ENCODE measurements around the gene MTREX. TPM values are rescaled to one million over a fixed set of nuclear protein-coding genes. Genes with fewer than 3 reads are reported as not detected.

MTREX gene
- total RNA-seq, 2 experiments from 2014 or later, result 62.7 to 125 TPM

- POLR2A ChIA-PET, result interaction anchor here (1.2 kb wide), 1 partner anchor 37 kb away, joined by 6 read pairs; no protein-coding TSS in a partner anchor
- no peak overlapping the region for H3K4me3 ChIP-seq (ENCODE audit: low read depth, low read length, poor library complexity, severe bottlenecking)
These were observed 102.0 kb downstream of the MTREX start for GRCh38 chr5:55409775-55410174.

GRCh38 chr5:55410845-55411244 lies 103.1 kb downstream of the MTREX start:
- Histone ChIP-seq H3K4me1 (ENCODE audit: insufficient read depth, low read length, poor library complexity, severe bottlenecking) (no peaks in the 10 kb centered on the region), H3K9me3 (ENCODE audit: low read length) (no peaks in the 10 kb centered on the region), H4K20me1 (ENCODE audit: insufficient read depth, low read length) (no peaks in the 10 kb centered on the region), H2AFZ (ENCODE audit: low read length) (no peak overlapping the region), H3K27ac (ENCODE audit: low read depth, low read length, poor library complexity, severe bottlenecking) (no peak overlapping the region), H3K9me2 (ENCODE audit: insufficient read depth, low read length) (no peaks in the 10 kb centered on the region), H3K4me2 (ENCODE audit: low read length) (no peak overlapping the region), H3K4me3 (ENCODE audit: low read depth, low read length, poor library complexity, severe bottlenecking) (no peak overlapping the region), H3K79me2 (ENCODE audit: insufficient read depth, low read depth, low read length) (no peaks in the 10 kb centered on the region), H3K36me3 (ENCODE audit: insufficient read depth, low read length) (peaks cover 89% of the 10 kb centered on the region)
- no peak for DNase-seq (ENCODE audit: low spot score)
- TF ChIP-seq EZH2phosphoT487 (IDR thresholded peaks at IDR 0.05; ENCODE audit: borderline replicate concordance, low read depth, low read length), result no peak
- ChIA-PET CTCF (ENCODE audit: unreplicated experiment) (no interaction called here), POLR2A (no interaction called here)
- intact Hi-C loops (cut with micrococcal nuclease; ENCODE audit: unreplicated experiment), result no loop called here
- BruUV-seq (replicated peaks), result no TSS peak

More at GRCh38 chr5:55409775-55410174, 102.0 kb downstream of the MTREX start:
- CTCF ChIA-PET (ENCODE audit: unreplicated experiment), result interaction anchor here (0.5 kb wide), 1 partner anchor 262 kb away, joined by 3 read pairs; no protein-coding TSS in a partner anchor
- H3K4me1 ChIP-seq (ENCODE audit: insufficient read depth, low read length, poor library complexity, severe bottlenecking), result no peaks in the 10 kb centered on the region
- H3K4me2 ChIP-seq (ENCODE audit: low read length), result no peak overlapping the region
- no peak overlapping the region for H3K27ac ChIP-seq (ENCODE audit: low read depth, low read length, poor library complexity, severe bottlenecking)
- H3K36me3 ChIP-seq (ENCODE audit: insufficient read depth, low read length), result peaks cover 91% of the 10 kb centered on the region
- DNase-seq (ENCODE audit: low spot score), result no peak
- no peaks in the 10 kb centered on the region for H3K79me2 ChIP-seq (ENCODE audit: insufficient read depth, low read depth, low read length)
- no peaks in the 10 kb centered on the region for H3K9me3 ChIP-seq (ENCODE audit: low read length)
- TF ChIP-seq EZH2phosphoT487 (IDR thresholded peaks at IDR 0.05; ENCODE audit: borderline replicate concordance, low read depth, low read length), result no peak
- TF ChIP-seq, protein P1, sequence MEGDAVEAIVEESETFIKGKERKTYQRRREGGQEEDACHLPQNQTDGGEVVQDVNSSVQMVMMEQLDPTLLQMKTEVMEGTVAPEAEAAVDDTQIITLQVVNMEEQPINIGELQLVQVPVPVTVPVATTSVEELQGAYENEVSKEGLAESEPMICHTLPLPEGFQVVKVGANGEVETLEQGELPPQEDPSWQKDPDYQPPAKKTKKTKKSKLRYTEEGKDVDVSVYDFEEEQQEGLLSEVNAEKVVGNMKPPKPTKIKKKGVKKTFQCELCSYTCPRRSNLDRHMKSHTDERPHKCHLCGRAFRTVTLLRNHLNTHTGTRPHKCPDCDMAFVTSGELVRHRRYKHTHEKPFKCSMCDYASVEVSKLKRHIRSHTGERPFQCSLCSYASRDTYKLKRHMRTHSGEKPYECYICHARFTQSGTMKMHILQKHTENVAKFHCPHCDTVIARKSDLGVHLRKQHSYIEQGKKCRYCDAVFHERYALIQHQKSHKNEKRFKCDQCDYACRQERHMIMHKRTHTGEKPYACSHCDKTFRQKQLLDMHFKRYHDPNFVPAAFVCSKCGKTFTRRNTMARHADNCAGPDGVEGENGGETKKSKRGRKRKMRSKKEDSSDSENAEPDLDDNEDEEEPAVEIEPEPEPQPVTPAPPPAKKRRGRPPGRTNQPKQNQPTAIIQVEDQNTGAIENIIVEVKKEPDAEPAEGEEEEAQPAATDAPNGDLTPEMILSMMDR (conservative IDR thresholded peaks at IDR 0.05; ENCODE audit: low read length), result no peak
- H4K20me1 ChIP-seq (ENCODE audit: insufficient read depth, low read length), result no peaks in the 10 kb centered on the region
- intact Hi-C loops (cut with micrococcal nuclease; ENCODE audit: unreplicated experiment), result no loop called here
- H3K9me2 ChIP-seq (ENCODE audit: insufficient read depth, low read length), result no peaks in the 10 kb centered on the region
- H2AFZ ChIP-seq (ENCODE audit: low read length), result no peak overlapping the region
- BruUV-seq (replicated peaks), result no TSS peak

DNA sequence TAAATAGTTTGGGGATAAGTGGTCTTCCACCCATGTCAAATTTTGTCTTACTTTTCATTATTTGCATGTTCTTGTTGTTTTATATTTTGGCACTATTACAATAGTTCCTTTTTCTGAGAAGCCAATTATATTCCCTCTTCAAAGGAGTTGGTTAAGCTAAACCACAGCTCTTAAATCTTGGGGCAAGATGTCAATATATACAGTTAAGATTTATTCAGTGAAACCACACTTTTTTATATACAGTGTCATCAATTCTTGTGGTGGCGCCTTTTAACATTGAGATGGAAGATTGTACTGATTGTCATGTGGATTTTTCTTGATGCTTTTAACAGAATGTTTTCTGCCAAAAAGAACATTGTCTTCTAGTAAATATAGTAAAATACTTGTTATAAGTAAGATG lies 104.1 kb downstream of the MTREX start:
- Histone ChIP-seq H3K9me2 (ENCODE audit: insufficient read depth, low read length) (no peaks in the 10 kb centered on the region), H3K4me2 (ENCODE audit: low read length) (no peak overlapping the region), H3K36me3 (ENCODE audit: insufficient read depth, low read length) (peaks cover 87% of the 10 kb centered on the region), H3K4me1 (ENCODE audit: insufficient read depth, low read length, poor library complexity, severe bottlenecking) (no peaks in the 10 kb centered on the region), H2AFZ (ENCODE audit: low read length) (no peak overlapping the region), H3K9me3 (ENCODE audit: low read length) (no peaks in the 10 kb centered on the region), H3K79me2 (ENCODE audit: insufficient read depth, low read depth, low read length) (no peaks in the 10 kb centered on the region), H3K4me3 (ENCODE audit: low read depth, low read length, poor library complexity, severe bottlenecking) (no peak overlapping the region), H4K20me1 (ENCODE audit: insufficient read depth, low read length) (no peaks in the 10 kb centered on the region), H3K27ac (ENCODE audit: low read depth, low read length, poor library complexity, severe bottlenecking) (no peak overlapping the region)
- BruUV-seq (replicated peaks), result no TSS peak
- no peak for DNase-seq (ENCODE audit: low spot score)
- ChIA-PET POLR2A (no interaction called here), CTCF (ENCODE audit: unreplicated experiment) (no interaction called here)
- TF ChIP-seq, protein P1 (conservative IDR thresholded peaks at IDR 0.05; ENCODE audit: low read length), result no peak
- no peak for TF ChIP-seq EZH2phosphoT487 (IDR thresholded peaks at IDR 0.05; ENCODE audit: borderline replicate concordance, low read depth, low read length)
- intact Hi-C loops (cut with micrococcal nuclease; ENCODE audit: unreplicated experiment), result no loop called here
